Activated B cell treated with CpG ODN at 0.5 μM for 24 hours (primary cell): ENCODE data around the gene TTL. TPM values are rescaled to one million over a fixed set of nuclear protein-coding genes. Genes with fewer than 3 reads are reported as not detected.

Source experiments
- ATAC-seq: fragments of 200-7000 bp; cut with Tn5 transposase; one replicate; pipeline ENCODE4 v1.10.0; 2021; ENCODE audit warnings: low read depth, mild to moderate bottlenecking, moderate library complexity
- CTCF ChIA-PET: fragments of 350-600 bp; sonication (Branson Sonifier 250); formaldehyde crosslinking; loops from one replicate; lab custom pipeline; 2021; ENCODE audit warnings: antibody characterized with exemption; lab: Charles Lee
- POLR2A ChIA-PET: fragments of 350-600 bp; sonication (Branson Sonifier 250); formaldehyde crosslinking; loops from one replicate; lab custom pipeline; 2021; ENCODE audit warnings: antibody characterized with exemption; lab: Charles Lee
- DNase-seq: peaks from one replicate; pipeline ENCODE4 v3.0.0; 2022
- H3K27ac Mint-ChIP-seq: one replicate; pipeline ENCODE4 v1.8.0; 2020; ENCODE audit warnings: mixed read lengths
- H3K27me3 Mint-ChIP-seq: one replicate; pipeline ENCODE4 v1.8.0; 2021; ENCODE audit warnings: mixed read lengths
- H3K36me3 Mint-ChIP-seq: one replicate; pipeline ENCODE4 v1.8.0; 2021; ENCODE audit warnings: low read depth, mixed read lengths
- H3K4me1 Mint-ChIP-seq: one replicate; pipeline ENCODE4 v1.8.0; 2021; ENCODE audit warnings: mixed read lengths
- H3K4me3 Mint-ChIP-seq: one replicate; pipeline ENCODE4 v1.8.0; 2020; ENCODE audit warnings: mild to moderate bottlenecking, mixed read lengths
- H3K9me3 Mint-ChIP-seq: one replicate; pipeline ENCODE4 v1.8.0; 2020; ENCODE audit warnings: mixed read lengths
- intact Hi-C: fragments of 100-400 bp; cut with micrococcal nuclease; formaldehyde crosslinking; loops from one replicate; pipeline ENCODE4 v1.15.1; 2024
- total RNA-seq: library from RNA; stranded (reverse); gene quantifications from 2 replicates; pipeline ENCODE4 v1.2.3, GENCODE V29; 2022
- TF ChIP-seq, protein P1 (sequence below): fragments of 200-600 bp; IDR thresholded peaks from one replicate; pipeline ENCODE4 v1.8.0; 2022; ENCODE audit warnings: antibody characterized with exemption, mild to moderate bottlenecking

TTL gene
- total RNA-seq, 1 donor from 2014 or later = 20.8 TPM

DNA sequence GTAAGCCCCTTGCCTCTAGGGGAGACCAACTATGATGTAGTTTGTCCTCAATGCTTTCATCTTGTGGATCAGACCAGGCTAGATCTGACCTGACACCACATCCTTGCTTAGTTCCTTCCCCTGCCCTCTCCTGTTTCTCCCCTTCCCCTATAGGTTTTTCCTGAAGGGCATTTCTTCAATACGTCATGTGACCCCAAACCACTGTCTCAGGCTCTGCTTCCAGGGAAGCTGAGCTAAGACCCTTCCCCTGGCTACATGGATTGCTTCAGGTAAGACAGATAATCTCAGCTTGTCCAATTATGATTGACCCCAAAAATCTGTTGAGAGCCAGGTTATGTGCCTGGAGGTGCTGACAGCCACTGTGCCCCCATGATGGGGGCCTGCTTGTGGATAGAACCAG, 22.6 kb upstream of the TTL start:
- TF ChIP-seq, protein P1, sequence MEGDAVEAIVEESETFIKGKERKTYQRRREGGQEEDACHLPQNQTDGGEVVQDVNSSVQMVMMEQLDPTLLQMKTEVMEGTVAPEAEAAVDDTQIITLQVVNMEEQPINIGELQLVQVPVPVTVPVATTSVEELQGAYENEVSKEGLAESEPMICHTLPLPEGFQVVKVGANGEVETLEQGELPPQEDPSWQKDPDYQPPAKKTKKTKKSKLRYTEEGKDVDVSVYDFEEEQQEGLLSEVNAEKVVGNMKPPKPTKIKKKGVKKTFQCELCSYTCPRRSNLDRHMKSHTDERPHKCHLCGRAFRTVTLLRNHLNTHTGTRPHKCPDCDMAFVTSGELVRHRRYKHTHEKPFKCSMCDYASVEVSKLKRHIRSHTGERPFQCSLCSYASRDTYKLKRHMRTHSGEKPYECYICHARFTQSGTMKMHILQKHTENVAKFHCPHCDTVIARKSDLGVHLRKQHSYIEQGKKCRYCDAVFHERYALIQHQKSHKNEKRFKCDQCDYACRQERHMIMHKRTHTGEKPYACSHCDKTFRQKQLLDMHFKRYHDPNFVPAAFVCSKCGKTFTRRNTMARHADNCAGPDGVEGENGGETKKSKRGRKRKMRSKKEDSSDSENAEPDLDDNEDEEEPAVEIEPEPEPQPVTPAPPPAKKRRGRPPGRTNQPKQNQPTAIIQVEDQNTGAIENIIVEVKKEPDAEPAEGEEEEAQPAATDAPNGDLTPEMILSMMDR = no peak
- H3K9me3 Mint-ChIP-seq = no peaks in the 10 kb centered on the region
- CTCF ChIA-PET = no interaction called here
- peaks cover 16% of the 10 kb centered on the region for H3K27me3 Mint-ChIP-seq
- H3K4me3 Mint-ChIP-seq = no peak overlapping the region
- POLR2A ChIA-PET = no interaction called here
- ATAC-seq (no peak), DNase-seq (no peak)
- no peaks in the 10 kb centered on the region for H3K4me1 Mint-ChIP-seq
- intact Hi-C loops = no loop called here
- H3K36me3 Mint-ChIP-seq = no peaks in the 10 kb centered on the region
- H3K27ac Mint-ChIP-seq = no peak overlapping the region

DNA sequence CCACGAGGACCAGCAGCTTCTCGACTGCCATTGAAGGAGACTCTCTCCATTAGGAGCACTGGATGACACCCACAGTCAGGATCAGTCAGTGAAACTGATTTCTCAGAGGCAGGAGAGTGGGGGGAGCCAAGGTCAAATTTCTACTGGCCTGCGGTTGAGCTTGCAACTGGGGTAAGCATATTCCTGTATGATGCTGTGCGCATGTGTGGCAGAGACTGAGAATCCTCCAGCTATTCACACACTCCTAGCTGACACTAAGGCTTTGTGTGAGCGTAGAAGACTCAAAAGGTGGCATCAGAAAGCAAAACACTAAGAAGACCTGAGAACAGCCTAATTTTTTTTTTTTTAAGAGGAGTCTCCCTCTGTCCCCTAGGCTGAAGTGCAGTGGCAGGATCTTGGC, 19.8 kb upstream of the TTL start:
- Mint-ChIP-seq H3K27ac (no peak overlapping the region), H3K4me1 (no peaks in the 10 kb centered on the region), H3K36me3 (no peaks in the 10 kb centered on the region), H3K9me3 (no peaks in the 10 kb centered on the region), H3K4me3 (no peak overlapping the region), H3K27me3 (peaks cover 13% of the 10 kb centered on the region)
- ATAC-seq (no peak), DNase-seq (no peak)
- TF ChIP-seq, protein P1 = no peak
- ChIA-PET CTCF (interaction anchor here (0.7 kb wide), 1 partner anchor 15 kb away, joined by 3 read pairs; no protein-coding TSS in a partner anchor), POLR2A (no interaction called here)
- intact Hi-C loops = no loop called here

DNA sequence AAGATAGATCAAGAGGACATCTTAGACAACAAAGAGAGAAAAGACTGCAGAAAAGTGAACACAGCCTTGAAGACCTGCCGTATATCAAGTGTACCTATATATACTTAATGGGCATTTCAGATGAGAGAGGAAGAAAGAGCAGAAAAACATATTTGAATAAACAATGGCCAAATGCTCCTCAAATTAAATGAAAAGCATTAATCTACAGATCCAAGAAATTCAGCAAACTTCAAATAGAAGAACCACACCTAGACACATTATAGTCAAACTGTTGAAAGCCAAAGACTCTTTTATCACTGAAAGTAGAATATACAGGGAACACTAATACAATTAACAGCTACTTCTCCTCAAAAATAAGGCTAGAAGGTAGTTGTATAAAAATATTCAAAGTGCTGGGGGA, 18.7 kb upstream of the TTL start:
- DNase-seq (no peak), ATAC-seq (no peak)
- TF ChIP-seq, protein P1 = no peak
- Mint-ChIP-seq H3K36me3 (no peaks in the 10 kb centered on the region), H3K9me3 (no peaks in the 10 kb centered on the region), H3K27me3 (peaks cover 13% of the 10 kb centered on the region), H3K27ac (no peak overlapping the region), H3K4me3 (no peak overlapping the region), H3K4me1 (no peaks in the 10 kb centered on the region)
- intact Hi-C loops = no loop called here
- CTCF ChIA-PET = no interaction called here
- POLR2A ChIA-PET = no interaction called here

GRCh38 chr2:112465382-112465781, 16.6 kb upstream of the TTL start:
- DNase-seq = no peak
- H3K36me3 Mint-ChIP-seq = no peaks in the 10 kb centered on the region
- no peaks in the 10 kb centered on the region for H3K9me3 Mint-ChIP-seq
- no peaks in the 10 kb centered on the region for H3K4me1 Mint-ChIP-seq
- H3K4me3 Mint-ChIP-seq = no peak overlapping the region
- H3K27ac Mint-ChIP-seq = no peak overlapping the region
- ChIA-PET CTCF (no interaction called here), POLR2A (no interaction called here)
- peaks cover 10% of the 10 kb centered on the region for H3K27me3 Mint-ChIP-seq
- intact Hi-C loops = no loop called here
- no peak for ATAC-seq
- TF ChIP-seq, protein P1 = no peak

- DNase-seq = no peak
- intact Hi-C loops = no loop called here
- Mint-ChIP-seq H3K27ac (no peak overlapping the region), H3K9me3 (no peaks in the 10 kb centered on the region), H3K4me3 (no peak overlapping the region), H3K27me3 (no peaks in the 10 kb centered on the region), H3K36me3 (no peaks in the 10 kb centered on the region), H3K4me1 (no peaks in the 10 kb centered on the region)
- CTCF ChIA-PET = no interaction called here
- TF ChIP-seq, protein P1 = no peak
- no peak for ATAC-seq
- POLR2A ChIA-PET = no interaction called here
Observed at GRCh38 chr2:112472547-112473263, 9.3 kb upstream of the TTL start.
